GM23248 (cell line): ENCODE data around the gene MED20. TPM values are rescaled to one million over a fixed set of nuclear protein-coding genes. Genes with fewer than 3 reads are reported as not detected.

Experiments
- DNase-seq: peaks from one replicate; pipeline ENCODE4 v3.0.0-alpha.2; 2015
- H2AFZ ChIP-seq: fragments of 200-600 bp; sonication (generic); 2 replicates; pipeline ENCODE4 v1.6.1; 2016; ENCODE audit warnings: antibody characterized with exemption
- H3F3A ChIP-seq: fragments of 200-600 bp; sonication (generic); 2 replicates; pipeline ENCODE4 v1.6.1; 2016; ENCODE audit warnings: mild to moderate bottlenecking, antibody characterized with exemption, mixed run types; ENCODE audit not compliant: insufficient read depth
- H3K27ac ChIP-seq: fragments of 200-600 bp; sonication (generic); 2 replicates; pipeline ENCODE4 v1.5.1; 2016; ENCODE audit warnings: mild to moderate bottlenecking
- H3K27me3 ChIP-seq: fragments of 200-600 bp; sonication (generic); replicated peaks from 2 replicates; pipeline ENCODE4 v1.6.1; 2016; ENCODE audit warnings: mild to moderate bottlenecking; ENCODE audit not compliant: insufficient read depth
- H3K36me3 ChIP-seq: fragments of 200-600 bp; sonication (generic); 2 replicates; pipeline ENCODE4 v1.6.1; 2016; ENCODE audit warnings: low read depth, mild to moderate bottlenecking
- H3K4me1 ChIP-seq: fragments of 200-600 bp; sonication (generic); 2 replicates; pipeline ENCODE4 v1.6.1; 2016; ENCODE audit warnings: mild to moderate bottlenecking; ENCODE audit not compliant: insufficient read depth
- H3K4me2 ChIP-seq: fragments of 200-600 bp; sonication (generic); one replicate; pipeline ENCODE4 v1.6.1; 2016; ENCODE audit warnings: mild to moderate bottlenecking; ENCODE audit not compliant: unreplicated experiment
- H3K4me3 ChIP-seq: fragments of 200-600 bp; sonication (generic); 2 replicates; pipeline ENCODE4 v1.5.1; 2016; ENCODE audit warnings: mild to moderate bottlenecking
- H3K79me2 ChIP-seq: fragments of 200-600 bp; sonication (generic); 2 replicates; pipeline ENCODE4 v1.6.1; 2016; ENCODE audit warnings: mild to moderate bottlenecking; ENCODE audit not compliant: insufficient read depth
- H3K9ac ChIP-seq: fragments of 200-600 bp; sonication (generic); 2 replicates; pipeline ENCODE4 v1.6.1; 2016; ENCODE audit warnings: mild to moderate bottlenecking
- H3K9me2 ChIP-seq: fragments of 200-600 bp; sonication (generic); 2 replicates; pipeline ENCODE4 v1.6.1; 2016; ENCODE audit warnings: mixed run types, mild to moderate bottlenecking, moderate library complexity; ENCODE audit not compliant: insufficient read depth
- H3K9me3 ChIP-seq: fragments of 200-600 bp; sonication (generic); one replicate; pipeline ENCODE4 v1.6.1; 2017; ENCODE audit warnings: low read depth
- H4K20me1 ChIP-seq: fragments of 200-600 bp; sonication (generic); 2 replicates; pipeline ENCODE4 v1.6.0; 2016; ENCODE audit not compliant: insufficient read depth
- EZH2 ChIP-seq: fragments of 200-600 bp; sonication (generic); IDR thresholded peaks from 2 replicates; pipeline ENCODE4 v1.6.1; 2018; ENCODE audit warnings: antibody characterized with exemption, mild to moderate bottlenecking; ENCODE audit not compliant: insufficient read depth, poor library complexity, severe bottlenecking
- EZH2phosphoT487 ChIP-seq: fragments of 200-600 bp; sonication (generic); IDR thresholded peaks from 2 replicates; pipeline ENCODE4 v1.6.1; 2018; ENCODE audit warnings: antibody characterized with exemption, moderate library complexity, mild to moderate bottlenecking, low read depth; ENCODE audit not compliant: insufficient read depth
- WGBS, 2 experiments: methylation state at CpG; one replicate each; pipeline ENCODE4 v1.1.6; 2015 to 2017; ENCODE audit warnings: low lambda C conversion rate in 2 of 2, low coverage in 1 of 2; ENCODE audit errors: missing lambda C conversion rate in 2 of 2; 5-methylcytosine and 5-hydroxymethylcytosine counted together
- in situ Hi-C: fragments of 300-500 bp; cut with MboI; formaldehyde crosslinking; loops from 2 replicates; pipeline ENCODE4 v1.15.0; 2020
- polyA plus RNA-seq: library from polyadenylated mRNA; unstranded; fragments of >200 nt; fragmentation: Nextera tagmentation; extraction: Ambion mirVana; gene quantifications from 2 replicates; pipeline ENCODE4 v1.2.1, GENCODE V29; 2016
- total RNA-seq: library from RNA; depleted of rRNA; stranded (reverse); fragments of >200 nt; shearing (Covaris generic); gene quantifications from 2 replicates; pipeline ENCODE4 v1.2.3, GENCODE V29; 2014

Gene MED20
- total and polyA plus RNA-seq, 2 experiments from 2014 or later: 24.2 to 30.6 TPM

DNA sequence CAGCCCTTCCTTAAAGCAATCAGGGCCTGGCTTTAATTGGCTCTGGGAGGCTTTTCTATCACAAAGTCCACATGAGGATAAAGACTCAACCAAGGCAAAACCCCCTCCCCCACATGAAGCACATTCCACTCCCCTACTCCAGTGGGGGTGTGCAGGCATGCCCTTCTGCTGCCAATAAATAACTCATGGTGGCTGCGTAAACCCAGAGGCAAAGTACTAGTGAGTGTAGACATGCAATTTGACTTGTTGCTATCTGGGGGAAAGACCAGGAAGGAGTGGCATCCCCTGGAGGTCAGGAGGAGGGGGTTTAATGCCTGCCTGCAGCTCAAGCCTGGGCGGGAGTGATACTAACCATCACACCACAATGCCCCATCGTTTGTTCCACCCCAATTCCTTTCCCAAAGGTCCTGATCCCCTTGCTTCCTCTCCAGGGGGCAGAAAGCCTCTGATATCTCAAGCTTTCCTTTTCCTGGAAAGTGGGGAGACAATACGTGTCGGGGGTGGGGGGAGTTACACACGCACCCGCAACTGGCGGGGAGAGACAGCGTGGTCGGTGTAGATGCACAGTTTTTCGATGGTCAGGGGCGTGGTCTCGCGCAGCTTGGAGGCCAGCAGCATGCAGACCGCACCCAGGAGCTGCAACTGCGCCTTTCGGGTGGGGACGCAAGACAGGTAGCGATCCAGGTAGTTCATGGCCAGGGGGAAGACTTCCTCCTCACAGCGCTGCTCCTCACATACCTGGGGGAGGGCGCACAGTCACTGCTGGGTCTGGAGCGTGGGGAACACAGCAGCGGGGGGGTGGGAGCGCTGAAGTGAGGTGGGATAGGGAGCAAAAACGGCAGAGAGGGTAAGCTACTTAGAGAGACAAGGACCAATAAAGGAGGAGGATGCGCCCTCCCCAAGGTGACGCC lies 19.2 kb upstream of the MED20 start:
- peak overlapping the region; percentile 80 for H3K4me2 ChIP-seq
- H3F3A ChIP-seq: peaks cover 48% of the 10 kb centered on the region
- no peaks in the 10 kb centered on the region for H4K20me1 ChIP-seq
- no peaks in the 10 kb centered on the region for H3K9me3 ChIP-seq
- H3K9me2 ChIP-seq: no peaks in the 10 kb centered on the region
- peak; percentile 56 for DNase-seq
- peak overlapping the region; percentile 99 for H3K4me3 ChIP-seq
- in situ Hi-C loops: loop anchor here (5.0 kb wide), 1 partner anchor 93 kb away; no protein-coding TSS in a partner anchor
- no peak for TF ChIP-seq EZH2
- no peak for TF ChIP-seq EZH2phosphoT487
- H3K27ac ChIP-seq: peak overlapping the region; percentile 61
- H3K4me1 ChIP-seq: peaks cover 44% of the 10 kb centered on the region
- H3K79me2 ChIP-seq: peaks cover 49% of the 10 kb centered on the region
- WGBS, 2 experiments: 22 to 32% methylated on average over 22 to 27 of the region's 27 CpGs
- peak overlapping the region; percentile 84 for H2AFZ ChIP-seq
- peaks cover 7% of the 10 kb centered on the region; the same call in 1 of the 2 replicates for H3K36me3 ChIP-seq
- no peaks in the 10 kb centered on the region for H3K27me3 ChIP-seq
- peak overlapping the region; percentile 78 for H3K9ac ChIP-seq

GRCh38 chr6:41939176-41939847 lies 18.4 kb upstream of the MED20 start:
- H3F3A ChIP-seq: peaks cover 56% of the 10 kb centered on the region
- peak overlapping the region; percentile 99 for H3K4me3 ChIP-seq
- peak; percentile 70 for DNase-seq
- peaks cover 44% of the 10 kb centered on the region for H3K4me1 ChIP-seq
- H3K27me3 ChIP-seq: no peaks in the 10 kb centered on the region
- no peaks in the 10 kb centered on the region for H3K9me3 ChIP-seq
- 48 to 52% methylated on average over 9 to 11 of the region's 11 CpGs for WGBS, 2 experiments
- H3K9ac ChIP-seq: peak overlapping the region; percentile 78
- peak overlapping the region; percentile 27; the same call in 1 of the 2 replicates for H2AFZ ChIP-seq
- in situ Hi-C loops: loop anchor here (5.0 kb wide), 1 partner anchor 92 kb away; no protein-coding TSS in a partner anchor
- peak overlapping the region; percentile 61 for H3K27ac ChIP-seq
- no peaks in the 10 kb centered on the region for H3K9me2 ChIP-seq
- H3K79me2 ChIP-seq: peaks cover 54% of the 10 kb centered on the region
- peak overlapping the region; percentile 80 for H3K4me2 ChIP-seq
- no peak for TF ChIP-seq EZH2
- TF ChIP-seq EZH2phosphoT487: no peak
- peaks cover 15% of the 10 kb centered on the region for H3K36me3 ChIP-seq
- no peaks in the 10 kb centered on the region for H4K20me1 ChIP-seq

- Histone ChIP-seq H3K9me3 (no peaks in the 10 kb centered on the region), H3K27ac (peak overlapping the region; percentile 61), H3K4me3 (peak overlapping the region; percentile 99; the same call in 1 of the 2 replicates), H4K20me1 (no peaks in the 10 kb centered on the region), H3K9me2 (no peaks in the 10 kb centered on the region), H3F3A (peaks cover 61% of the 10 kb centered on the region), H3K79me2 (peaks cover 59% of the 10 kb centered on the region), H3K4me2 (peak overlapping the region; percentile 80), H2AFZ (no peak overlapping the region), H3K4me1 (peaks cover 44% of the 10 kb centered on the region), H3K9ac (peak overlapping the region; percentile 78; the same call in 1 of the 2 replicates), H3K27me3 (no peaks in the 10 kb centered on the region), H3K36me3 (peaks cover 20% of the 10 kb centered on the region)
- no peak for DNase-seq
- TF ChIP-seq EZH2 (no peak), EZH2phosphoT487 (no peak)
- WGBS, 2 experiments: 82 to 83% methylated on average over 5 of the region's 5 CpGs
- in situ Hi-C loops: loop anchor here (5.0 kb wide), 1 partner anchor 91 kb away; no protein-coding TSS in a partner anchor
These were observed 17.7 kb upstream of the MED20 start for GRCh38 chr6:41938590-41939175.
